Heart left ventricle (tissue), 16 donors: ENCODE data around the gene CCSER1. TPM values are rescaled to one million over a fixed set of nuclear protein-coding genes. Genes with fewer than 3 reads are reported as not detected.

Source experiments
- ATAC-seq, 4 donors: fragments of 200-7000 bp; cut with Tn5 transposase; one replicate each; pipeline ENCODE4 v1.9.1; 2020 to 2022; ENCODE audit warnings: moderate library complexity in 4 of 4, mild to moderate bottlenecking in 3 of 4, moderate number of reproducible peaks in 1 of 4
- DNase-seq, 5 donors: peaks; one replicate each; pipeline ENCODE4 v3.0.0-alpha.2; 2020
- H3K27ac ChIP-seq, 12 donors: fragments of 200-600 bp; sonication (generic) in 4 of 12; one replicate each; pipeline versions ENCODE4 v1.5.0 to v1.8.0; 2016 to 2022; ENCODE audit warnings: mild to moderate bottlenecking in 2 of 12
- H3K27me3 ChIP-seq, 9 donors: fragments of 200-600 bp; sonication (generic) in 2 of 9; one replicate each; pipeline versions ENCODE4 v1.5.1 to v1.8.0; 2016 to 2022; ENCODE audit warnings: mild to moderate bottlenecking in 3 of 9
- H3K36me3 ChIP-seq, 9 donors: fragments of 200-600 bp; sonication (generic) in 2 of 9; one replicate each; pipeline versions ENCODE4 v1.5.0 to v1.8.0; 2018 to 2022; ENCODE audit warnings: mild to moderate bottlenecking in 2 of 9
- H3K4me1 ChIP-seq, 12 donors: fragments of 200-600 bp; sonication (generic) in 4 of 12; one replicate each; pipeline versions ENCODE4 v1.5.0 to v1.8.0; 2016 to 2022; ENCODE audit warnings: mild to moderate bottlenecking in 3 of 12
- H3K4me3 ChIP-seq, 12 donors: fragments of 200-600 bp; sonication (generic) in 4 of 12; one replicate each; pipeline versions ENCODE4 v1.5.0 to v1.8.0; 2017 to 2022; ENCODE audit warnings: mild to moderate bottlenecking in 9 of 12, moderate library complexity in 4 of 12
- H3K9me3 ChIP-seq, 12 donors: fragments of 200-600 bp; sonication (generic) in 4 of 12; one replicate each; pipeline versions ENCODE4 v1.5.0 to v1.8.0; 2016 to 2022; ENCODE audit warnings: mild to moderate bottlenecking in 1 of 12
- CTCF ChIP-seq, 12 donors: fragments of 200-600 bp; sonication (generic) in 4 of 12; IDR thresholded peaks; one replicate each; pipeline versions ENCODE4 v1.5.0 to v1.8.0; 2018 to 2022; ENCODE audit warnings: antibody characterized with exemption in 12 of 12, mild to moderate bottlenecking in 5 of 12
- POLR2A ChIP-seq, 2 donors: fragments of 450-650 bp; IDR thresholded peaks; one replicate each; pipeline ENCODE4 v1.6.1; 2017; ENCODE audit warnings: antibody characterized with exemption in 2 of 2, mild to moderate bottlenecking in 2 of 2, moderate library complexity in 2 of 2
- WGBS, 4 donors: extraction: QIAGEN DNeasy Blood & Tissue Kit in 2 of 4; methylation state at CpG; one replicate each; pipeline versions ENCODE4 v1.1.5 to v1.1.7; 2013 to 2018; 5-methylcytosine and 5-hydroxymethylcytosine counted together
- intact Hi-C, 10 donors: fragments of 100-400 bp; cut with DNase I; formaldehyde crosslinking; loops; one replicate each; pipeline versions ENCODE4 v1.11.1 to v1.14.2; 2022
- polyA plus RNA-seq, 2 donors: library from polyadenylated mRNA; stranded (reverse); fragments of 200-250 nt; gene quantifications; one replicate each; pipeline ENCODE4 v1.2.3, GENCODE V29; 2013
- total RNA-seq, 9 donors: library from RNA; depleted of rRNA in 2 of 9; stranded (reverse); fragments of >200 nt in 2 of 9; fragmentation: NEBNext Ultra II Directional in 3 of 9; extraction: Animal tissue kit (Norgen Biotek cat#: 25700) in 3 of 9; gene quantifications; one replicate each; pipeline versions ENCODE4 v1.1.0 to v1.2.4, GENCODE V29; 2016 to 2023
- donor health status: ischemic (EF 13 %, LVEDD 7.1; RV severe dilation, severe dysfunction).
- donor health status: healthy with polysubstance abuse.
- donor health status: DM: no; HTN: yes; CAD: no.
- donor health status: DM: no; HTN: no; CAD: no.
- donor health status: ischemic (EF 25% LVEDD 6.9; RV normal size, moderate dysfunction).
- donor health status: ischemic (EF 25% LVEDD 5.7; RV mildly dilated, moderate dysfunction).
- donor health status: healthy.
- donor health status: DM: yes; HTN: yes; CAD: no.
- donor health status: ischemic (EF 35%, LVEDD 5.7; RV mildly dilated, moderate dysfunction).
- donor health status: nonischemic (EF 11% LVEDD 7.7; RV severe dilation, severe dysfunction).
- donor health status: DM: yes; HTN: yes; CAD: no.
- donor health status: PGD.
- donor health status: ischemic (EF 29% LVEDD 5.4; RV normal size, mild dysfunction).
- donor health status: nonischemic (EF 23%, LVEDD 6.1; RV moderate dilation, normal function).

CCSER1 gene
- total and polyA plus RNA-seq, 11 donors = 2.5 to 15.8 (median 12.2) TPM

GRCh38 chr4:90648311-90648710 lies 521.1 kb downstream of the CCSER1 start:
- H3K36me3 ChIP-seq = no peaks in the 10 kb centered on the region
- H3K9me3 ChIP-seq = no peaks in the 10 kb centered on the region
- no peak overlapping the region for H3K4me3 ChIP-seq
- intact Hi-C loops = no loop called here
- ATAC-seq (no peak), DNase-seq (no peak)
- no peaks in the 10 kb centered on the region for H3K27me3 ChIP-seq
- no peaks in the 10 kb centered on the region for H3K4me1 ChIP-seq
- no peak overlapping the region for H3K27ac ChIP-seq
- TF ChIP-seq POLR2A (IDR thresholded peaks at IDR 0.05) = no peak
- no peak for TF ChIP-seq CTCF (IDR thresholded peaks at IDR 0.05)

- H3K9me3 ChIP-seq = no peaks in the 10 kb centered on the region
- H3K27me3 ChIP-seq = no peaks in the 10 kb centered on the region
- ATAC-seq = no peak
- H3K27ac ChIP-seq = no peak overlapping the region
- intact Hi-C loops = no loop called here
- DNase-seq = no peak
- no peak overlapping the region for H3K4me3 ChIP-seq
- H3K4me1 ChIP-seq = no peaks in the 10 kb centered on the region
- H3K36me3 ChIP-seq = no peaks in the 10 kb centered on the region
- WGBS, 4 donors = 64 to 74% (median 71%) methylated on average over 2 of the region's 2 CpGs
- TF ChIP-seq POLR2A (IDR thresholded peaks at IDR 0.05) (no peak), CTCF (IDR thresholded peaks at IDR 0.05) (no peak)
These were observed 521.6 kb downstream of the CCSER1 start for GRCh38 chr4:90648791-90649190.

- intact Hi-C loops = no loop called here
- no peak overlapping the region for H3K27ac ChIP-seq
- DNase-seq (no peak), ATAC-seq (no peak)
- H3K9me3 ChIP-seq = peaks cover 0 to 3% (median 0%) of the 10 kb centered on the region in 12 donors
- H3K27me3 ChIP-seq = no peaks in the 10 kb centered on the region
- no peaks in the 10 kb centered on the region for H3K36me3 ChIP-seq
- TF ChIP-seq CTCF (IDR thresholded peaks at IDR 0.05) (no peak), POLR2A (IDR thresholded peaks at IDR 0.05) (no peak)
- no peak overlapping the region for H3K4me3 ChIP-seq
- H3K4me1 ChIP-seq = no peaks in the 10 kb centered on the region
- 87 to 92% (median 89%) methylated on average over 3 of the region's 3 CpGs for WGBS, 4 donors
These were observed 533.5 kb downstream of the CCSER1 start for GRCh38 chr4:90660672-90661071.

GRCh38 chr4:90670183-90670582 lies 543.0 kb downstream of the CCSER1 start:
- intact Hi-C loops = no loop called here
- ATAC-seq = no peak
- no peaks in the 10 kb centered on the region for H3K4me1 ChIP-seq
- peaks cover 0 to 13% (median 0%) of the 10 kb centered on the region in 12 donors for H3K9me3 ChIP-seq
- WGBS, 4 donors = 52 to 71% (median 64%) methylated on average over 4 of the region's 4 CpGs
- TF ChIP-seq CTCF (IDR thresholded peaks at IDR 0.05) = no peak
- TF ChIP-seq POLR2A (IDR thresholded peaks at IDR 0.05) = no peak
- no peak overlapping the region for H3K4me3 ChIP-seq
- H3K27me3 ChIP-seq = no peaks in the 10 kb centered on the region
- H3K27ac ChIP-seq = no peak overlapping the region
- DNase-seq = no peak
- H3K36me3 ChIP-seq = no peaks in the 10 kb centered on the region
